ENCODE data around the gene CGB2. TPM values are rescaled to one million over a fixed set of nuclear protein-coding genes. Genes with fewer than 3 reads are reported as not detected.
"Not testable (repeated sequence)": the region's sequence is repeated elsewhere in the genome, so short reads cannot be mapped to it uniquely, and the experiment has no call there.

CGB2 gene
- total RNA-seq, 8 experiments from 2014 or later, result not detected

DNA sequence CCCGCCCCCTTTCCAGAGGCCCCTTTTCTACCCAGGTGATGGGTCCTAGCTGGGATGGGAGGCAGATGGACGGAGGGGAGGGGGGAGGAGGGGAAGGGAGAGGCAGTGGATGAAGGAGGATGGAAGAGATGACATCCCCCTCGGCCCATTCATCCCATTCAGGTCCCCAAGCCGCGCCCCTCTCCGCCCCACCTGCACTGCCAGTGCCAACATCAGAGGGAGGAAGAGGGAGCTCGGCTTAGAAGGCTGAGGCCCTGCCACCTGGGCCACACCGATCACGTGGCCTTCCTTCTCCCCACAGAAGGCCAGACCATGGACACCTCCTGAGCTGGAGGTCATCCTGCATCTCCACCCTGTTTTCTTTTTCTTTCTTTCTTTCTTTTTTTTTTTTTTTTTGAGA, 3.0 kb upstream of the CGB2 start:
- no CpG with 5 or more reads among the region's 9 CpGs for WGBS, 10 experiments
- H3K4me3 ChIP-seq; in situ Hi-C loops (cut with MboI; ENCODE audit: low pct_unique_long_range_greater_than_20kb in 2 of 9, low sequenced_read_pairs in 9 of 9, unreplicated experiment in 9 of 9); ATAC-seq (replicated peaks in 6 of 8); H3K4me1 ChIP-seq (replicated peaks in 1 of 2); H3K27ac ChIP-seq: not testable (repeated sequence)

DNA sequence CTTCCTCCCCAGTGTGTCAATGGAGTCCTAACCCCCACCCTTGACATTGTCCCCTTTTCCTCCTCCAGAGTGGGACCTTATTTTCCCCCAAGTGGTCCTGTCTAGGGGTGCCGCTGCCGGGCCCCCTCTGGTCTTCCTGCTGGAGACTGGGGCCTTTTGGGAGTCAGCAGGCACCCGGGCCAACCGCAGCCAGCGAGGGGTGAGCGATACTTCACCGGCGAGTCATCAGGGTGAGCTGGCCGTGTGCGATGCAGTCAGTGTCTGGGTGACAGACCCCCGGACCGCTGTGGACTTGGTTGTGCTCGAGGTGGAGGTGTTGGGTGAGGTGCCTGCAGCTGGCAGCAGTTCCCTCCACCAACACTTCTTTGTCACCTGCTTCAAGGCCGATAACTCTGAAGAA, 1.9 kb upstream of the CGB2 start:
- no CpG with 5 or more reads among the region's 14 CpGs for WGBS, 10 experiments
- in situ Hi-C loops (cut with MboI; ENCODE audit: low pct_unique_long_range_greater_than_20kb in 2 of 9, low sequenced_read_pairs in 9 of 9, unreplicated experiment in 9 of 9); H3K27ac ChIP-seq; ATAC-seq (replicated peaks in 6 of 8); H3K4me1 ChIP-seq (replicated peaks in 1 of 2); H3K4me3 ChIP-seq: not testable (repeated sequence)

DNA sequence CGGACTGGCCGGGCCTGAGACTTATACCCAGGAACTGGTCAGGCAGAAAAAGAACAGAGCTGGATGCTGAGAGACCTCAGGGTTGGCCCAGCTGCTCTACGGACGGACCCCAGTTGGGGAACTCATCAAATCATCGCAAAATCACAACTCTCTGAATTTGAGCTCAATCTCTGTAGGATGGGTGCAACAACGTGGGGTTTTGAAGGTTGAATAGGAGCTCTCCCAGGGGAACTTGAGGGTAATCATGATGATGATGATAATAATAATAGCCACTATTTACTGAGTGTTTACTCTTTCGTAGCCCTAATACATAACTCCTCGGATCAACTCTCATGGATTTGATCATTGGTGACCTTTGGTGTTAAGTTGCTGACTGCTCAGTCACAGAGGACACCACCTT, 1.4 kb upstream of the CGB2 start:
- H3K4me1 ChIP-seq (replicated peaks in 1 of 2); H3K4me3 ChIP-seq; H3K27ac ChIP-seq; in situ Hi-C loops (cut with MboI; ENCODE audit: low pct_unique_long_range_greater_than_20kb in 2 of 9, low sequenced_read_pairs in 9 of 9, unreplicated experiment in 9 of 9); ATAC-seq (replicated peaks in 6 of 8): not testable (repeated sequence)
- no CpG with 5 or more reads among the region's 8 CpGs for WGBS, 10 experiments

DNA sequence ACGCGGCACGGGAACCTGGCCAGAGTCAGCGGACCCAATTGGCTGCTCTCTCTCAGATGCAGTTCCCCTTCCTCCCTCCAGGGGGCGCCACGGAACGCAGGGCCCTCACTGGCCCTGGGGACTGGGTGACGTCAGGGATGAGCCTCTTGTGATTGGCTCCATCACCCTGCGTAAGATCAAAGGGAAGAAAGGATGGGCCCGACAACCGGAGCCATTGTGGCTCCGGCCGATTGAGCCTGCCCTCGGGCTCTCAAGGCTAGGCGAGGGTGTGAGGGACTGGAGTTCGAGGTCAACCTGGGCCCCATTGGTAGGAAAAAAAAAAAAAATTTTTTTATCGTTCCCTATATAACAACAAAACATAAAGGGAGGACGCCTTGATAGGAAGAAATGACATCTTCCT, 5.1 kb downstream of the CGB2 start, which contains the start of gene CGB1:
CGB1 (minus strand) TSS at position 81 of the 400 bp plus-strand sequence. CDS start 184 bp downstream, outside the sequence.
- H3K4me3 ChIP-seq; H3K4me1 ChIP-seq (replicated peaks in 1 of 2); H3K27ac ChIP-seq; in situ Hi-C loops (cut with MboI; ENCODE audit: low pct_unique_long_range_greater_than_20kb in 2 of 9, low sequenced_read_pairs in 9 of 9, unreplicated experiment in 9 of 9): not testable (repeated sequence)
- peak in 1 of 8 experiments; percentile 22 for ATAC-seq (replicated peaks in 6 of 8)
- 0 to 100% (median 40%) methylated on average over 1 to 3 of the region's 18 CpGs; no CpG with 5 or more reads in 7 of the 10 experiments for WGBS, 10 experiments

DNA sequence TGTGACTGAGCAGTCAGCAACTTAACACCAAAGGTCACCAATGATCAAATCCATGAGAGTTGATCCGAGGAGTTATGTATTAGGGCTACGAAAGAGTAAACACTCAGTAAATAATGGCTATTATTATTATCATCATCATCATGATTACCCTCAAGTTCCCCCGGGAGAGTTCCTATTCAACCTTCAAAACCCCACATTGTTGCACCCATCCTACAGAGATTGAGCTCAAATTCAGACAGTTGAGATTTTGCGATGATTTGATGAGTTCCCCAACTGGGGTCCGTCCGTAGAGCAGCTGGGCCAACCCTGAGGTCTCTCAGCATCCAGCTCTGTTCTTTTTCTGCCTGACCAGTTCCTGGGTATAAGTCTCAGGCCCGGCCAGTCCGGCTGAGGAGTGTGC, 6.4 kb downstream of the CGB2 start:
- H3K4me3 ChIP-seq; ATAC-seq (replicated peaks in 6 of 8); in situ Hi-C loops (cut with MboI; ENCODE audit: low pct_unique_long_range_greater_than_20kb in 2 of 9, low sequenced_read_pairs in 9 of 9, unreplicated experiment in 9 of 9); H3K27ac ChIP-seq; H3K4me1 ChIP-seq (replicated peaks in 1 of 2): not testable (repeated sequence)
- WGBS, 10 experiments, result 80% methylated on average over 1 of the region's 8 CpGs; no CpG with 5 or more reads in 9 of the 10 experiments

DNA sequence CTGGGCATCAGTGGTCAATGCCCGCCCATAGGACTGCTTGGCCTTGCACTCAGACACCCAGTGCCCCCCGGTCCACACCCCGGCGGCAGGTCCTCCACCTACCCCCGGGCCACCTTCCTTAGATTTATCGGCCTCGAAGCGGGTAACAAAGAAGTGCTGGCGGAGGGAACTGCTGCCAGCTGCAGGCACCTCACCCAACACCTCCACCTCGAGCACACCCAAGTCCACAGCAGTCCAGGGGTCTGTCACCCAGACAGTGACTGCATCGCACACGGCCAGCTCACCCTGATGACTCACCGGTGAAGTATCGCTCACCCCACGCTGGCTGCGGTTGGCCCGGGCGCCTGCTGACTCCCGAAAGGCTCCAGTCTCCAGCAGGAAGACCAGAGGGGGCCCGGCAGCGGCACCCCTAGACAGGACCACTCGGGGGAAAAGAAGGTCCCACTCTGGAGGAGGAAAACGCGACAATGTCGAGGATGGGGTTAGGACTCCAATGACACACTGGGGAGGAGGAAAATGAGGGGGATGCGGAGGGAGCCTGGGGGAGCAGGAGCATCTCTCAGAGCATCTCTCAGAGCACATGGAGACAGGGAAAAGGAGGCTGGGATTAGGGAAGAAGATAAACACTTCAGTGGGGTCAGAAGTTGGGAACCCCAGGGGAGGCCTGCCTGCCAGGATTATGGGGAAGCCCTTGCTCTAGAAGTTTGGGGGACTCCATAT, 7.0 kb downstream of the CGB2 start:
- 20 to 84% methylated on average over 4 to 5 of the region's 26 CpGs; no CpG with 5 or more reads in 8 of the 10 experiments for WGBS, 10 experiments
- peak in 2 of 8 experiments; percentile 78 to 94 for ATAC-seq (replicated peaks in 6 of 8)
- H3K4me1 ChIP-seq (replicated peaks in 1 of 2); H3K4me3 ChIP-seq; in situ Hi-C loops (cut with MboI; ENCODE audit: low pct_unique_long_range_greater_than_20kb in 2 of 9, low sequenced_read_pairs in 9 of 9, unreplicated experiment in 9 of 9); H3K27ac ChIP-seq: not testable (repeated sequence)

DNA sequence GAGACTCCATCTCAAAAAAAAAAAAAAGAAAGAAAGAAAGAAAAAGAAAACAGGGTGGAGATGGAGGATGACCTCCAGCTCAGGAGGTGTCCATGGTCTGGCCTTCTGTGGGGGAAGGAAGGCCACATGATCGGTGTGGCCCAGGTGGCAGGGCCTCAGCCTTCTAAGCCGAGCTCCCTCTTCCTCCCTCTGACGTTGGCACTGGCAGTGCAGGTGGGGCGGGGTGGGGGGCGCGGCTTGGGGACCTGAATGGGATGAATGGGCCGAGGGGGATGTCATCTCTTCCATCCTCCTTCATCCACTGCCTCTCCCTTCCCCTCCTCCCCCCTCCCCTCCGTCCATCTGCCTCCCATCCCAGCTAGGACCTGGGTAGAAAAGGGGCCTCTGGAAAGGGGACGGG, 8.0 kb downstream of the CGB2 start:
- in situ Hi-C loops (cut with MboI; ENCODE audit: low pct_unique_long_range_greater_than_20kb in 2 of 9, low sequenced_read_pairs in 9 of 9, unreplicated experiment in 9 of 9); H3K4me3 ChIP-seq; H3K27ac ChIP-seq; H3K4me1 ChIP-seq (replicated peaks in 1 of 2): not testable (repeated sequence)
- ATAC-seq (replicated peaks in 6 of 8), result peak in 3 of 8 experiments; percentile 11 to 23 (median 19)
- no CpG with 5 or more reads among the region's 9 CpGs for WGBS, 10 experiments

DNA sequence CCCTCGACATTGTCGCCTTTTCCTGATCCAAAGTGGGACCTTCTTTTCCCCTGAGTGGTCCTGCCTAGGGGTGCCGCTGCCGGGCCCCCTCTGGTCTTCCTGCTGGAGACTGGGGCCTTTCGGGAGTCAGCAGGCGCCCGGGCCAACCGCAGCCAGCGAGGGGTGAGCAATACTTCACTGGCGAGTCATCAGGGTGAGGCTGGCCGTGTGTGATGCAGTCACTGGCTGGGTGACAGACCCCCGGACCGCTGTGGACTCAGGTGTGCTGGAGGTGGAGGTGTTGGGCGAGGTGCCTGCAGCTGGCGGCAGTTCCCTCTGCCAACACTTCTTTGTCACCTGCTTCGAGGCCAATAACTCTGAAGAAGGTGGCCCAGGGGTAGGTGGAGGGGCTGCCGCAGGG, 10.5 kb downstream of the CGB2 start:
- Histone ChIP-seq H3K27ac (no peak overlapping the region), H3K4me1 (replicated peaks in 1 of 2) (no peaks in the 10 kb centered on the region), H3K4me3 (no peak overlapping the region)
- ATAC-seq (replicated peaks in 6 of 8), result no peak
- in situ Hi-C loops (cut with MboI; ENCODE audit: low pct_unique_long_range_greater_than_20kb in 2 of 9, low sequenced_read_pairs in 9 of 9, unreplicated experiment in 9 of 9), result no loop called here
- 35 to 100% methylated on average over 1 to 2 of the region's 17 CpGs; no CpG with 5 or more reads in 8 of the 10 experiments for WGBS, 10 experiments

DNA sequence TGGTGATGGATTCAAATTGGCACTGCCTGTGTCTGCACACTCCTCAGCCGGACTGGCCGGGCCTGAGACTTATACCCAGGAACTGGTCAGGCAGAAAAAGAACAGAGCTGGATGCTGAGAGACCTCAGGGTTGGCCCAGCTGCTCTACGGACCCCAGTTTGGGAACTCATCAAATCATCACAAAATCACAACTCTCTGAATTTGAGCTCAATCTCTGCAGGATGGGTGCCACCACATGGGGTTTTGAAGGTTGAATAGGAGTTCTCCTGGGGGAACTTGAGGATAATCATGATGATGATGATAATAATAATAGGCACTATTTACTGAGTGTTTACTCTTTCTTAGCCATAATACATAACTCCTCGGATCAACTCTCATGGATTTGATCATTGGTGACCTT, 11.0 kb downstream of the CGB2 start:
- H3K27ac ChIP-seq; H3K4me1 ChIP-seq (replicated peaks in 1 of 2); ATAC-seq (replicated peaks in 6 of 8); in situ Hi-C loops (cut with MboI; ENCODE audit: low pct_unique_long_range_greater_than_20kb in 2 of 9, low sequenced_read_pairs in 9 of 9, unreplicated experiment in 9 of 9); H3K4me3 ChIP-seq: not testable (repeated sequence)
- WGBS, 10 experiments, result 64 to 80% methylated on average over 1 of the region's 4 CpGs; no CpG with 5 or more reads in 8 of the 10 experiments

DNA sequence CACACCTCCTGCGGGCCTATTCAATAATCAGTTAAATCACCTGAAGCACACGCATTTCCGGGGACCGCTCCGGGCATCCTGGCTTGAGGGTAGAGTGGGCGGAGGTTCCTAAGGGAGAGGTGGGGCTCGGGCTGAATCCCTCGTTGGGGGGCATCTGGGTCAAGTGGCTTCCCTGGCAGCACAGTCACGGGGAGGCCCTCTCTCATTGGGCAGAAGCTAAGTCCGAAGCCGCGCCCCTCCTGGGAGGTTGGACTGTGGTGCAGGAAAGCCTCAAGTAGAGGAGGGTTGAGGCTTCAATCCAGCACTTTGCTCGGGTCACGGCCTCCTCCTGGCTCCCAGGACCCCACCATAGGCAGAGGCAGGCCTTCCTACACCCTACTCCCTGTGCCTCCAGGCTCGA, 11.9 kb downstream of the CGB2 start, which contains the start of gene CGB5:
CGB5 (plus strand) TSS at position 301 of the 400 bp plus-strand sequence. CDS start 362 bp downstream, outside the sequence.
- H3K27ac ChIP-seq; ATAC-seq (replicated peaks in 6 of 8); H3K4me1 ChIP-seq (replicated peaks in 1 of 2); in situ Hi-C loops (cut with MboI; ENCODE audit: low pct_unique_long_range_greater_than_20kb in 2 of 9, low sequenced_read_pairs in 9 of 9, unreplicated experiment in 9 of 9); H3K4me3 ChIP-seq: not testable (repeated sequence)
- no CpG with 5 or more reads among the region's 15 CpGs for WGBS, 10 experiments

DNA sequence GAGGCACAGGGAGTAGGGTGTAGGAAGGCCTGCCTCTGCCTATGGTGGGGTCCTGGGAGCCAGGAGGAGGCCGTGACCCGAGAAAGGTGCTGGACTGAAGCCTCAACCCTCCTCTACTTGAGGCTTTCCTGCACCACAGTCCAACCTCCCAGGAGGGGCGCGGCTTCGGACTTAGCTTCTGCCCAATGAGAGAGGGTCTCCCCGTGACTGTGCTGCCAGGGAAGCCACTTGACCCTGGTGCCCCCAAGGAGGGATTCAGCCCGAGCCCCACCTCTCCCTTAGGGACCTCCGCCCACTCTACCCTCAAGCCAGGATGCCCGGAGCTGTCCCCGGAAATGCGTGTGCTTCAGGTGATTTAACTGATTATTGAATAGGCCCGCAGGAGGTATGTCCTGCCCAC, 17.3 kb downstream of the CGB2 start, which contains the start of gene CGB8:
CGB8 (minus strand) TSS at position 101 of the 400 bp plus-strand sequence. CDS start 372 bp downstream, outside the sequence.
- H3K4me1 ChIP-seq (replicated peaks in 1 of 2); H3K27ac ChIP-seq; in situ Hi-C loops (cut with MboI; ENCODE audit: low pct_unique_long_range_greater_than_20kb in 2 of 9, low sequenced_read_pairs in 9 of 9, unreplicated experiment in 9 of 9); H3K4me3 ChIP-seq; ATAC-seq (replicated peaks in 6 of 8): not testable (repeated sequence)
- no CpG with 5 or more reads among the region's 12 CpGs for WGBS, 10 experiments

DNA sequence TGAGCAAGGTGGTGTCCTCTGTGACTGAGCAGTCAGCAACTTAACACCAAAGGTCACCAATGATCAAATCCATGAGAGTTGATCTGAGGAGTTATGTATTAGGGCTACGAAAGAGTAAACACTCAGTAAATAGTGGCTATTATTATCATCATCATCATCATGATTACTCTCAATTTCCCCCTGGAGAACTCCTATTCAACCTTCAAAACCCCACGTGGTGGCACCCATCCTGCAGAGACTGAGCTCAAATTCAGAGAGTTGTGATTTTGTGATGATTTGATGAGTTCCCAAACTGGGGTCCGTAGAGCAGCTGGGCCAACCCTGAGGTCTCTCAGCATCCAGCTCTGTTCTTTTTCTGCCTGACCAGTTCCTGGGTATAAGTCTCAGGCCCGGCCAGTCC, 18.1 kb downstream of the CGB2 start:
- H3K27ac ChIP-seq; H3K4me1 ChIP-seq (replicated peaks in 1 of 2); ATAC-seq (replicated peaks in 6 of 8); in situ Hi-C loops (cut with MboI; ENCODE audit: low pct_unique_long_range_greater_than_20kb in 2 of 9, low sequenced_read_pairs in 9 of 9, unreplicated experiment in 9 of 9); H3K4me3 ChIP-seq: not testable (repeated sequence)
- no CpG with 5 or more reads among the region's 4 CpGs for WGBS, 10 experiments

DNA sequence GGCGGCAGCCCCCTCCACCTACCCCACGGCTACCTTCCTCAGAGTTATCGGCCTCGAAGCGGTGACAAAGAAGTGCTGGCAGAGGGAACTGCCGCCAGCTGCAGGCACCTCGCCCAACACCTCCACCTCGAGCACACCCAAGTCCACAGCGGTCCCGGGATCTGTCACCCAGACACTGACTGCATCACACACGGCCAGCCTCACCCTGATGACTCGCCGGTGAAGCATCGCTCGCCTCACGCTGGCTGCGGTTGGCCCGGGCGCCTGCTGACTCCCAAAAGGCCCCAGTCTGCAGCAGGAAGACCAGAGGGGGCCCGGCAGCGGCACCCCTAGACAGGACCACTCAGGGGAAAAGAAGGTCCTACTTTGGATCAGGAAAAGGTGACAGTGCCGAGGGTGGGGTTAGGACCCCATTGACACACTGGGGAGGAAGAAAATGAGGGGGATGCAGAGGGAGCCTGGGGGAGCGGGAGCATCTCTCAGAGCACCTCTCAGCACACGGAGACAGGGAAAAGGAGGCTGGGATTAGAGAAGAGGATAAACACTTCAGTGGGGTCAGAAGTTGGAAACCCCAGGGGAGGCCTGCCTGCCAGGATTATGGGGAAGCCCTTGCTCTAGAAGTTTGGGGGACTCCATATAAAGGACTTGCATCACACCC, 18.8 kb downstream of the CGB2 start:
- ATAC-seq (replicated peaks in 6 of 8), result peak in 4 of 8 experiments; percentile 23 to 65 (median 38)
- 0 to 69% methylated on average over 2 to 14 of the region's 24 CpGs; no CpG with 5 or more reads in 8 of the 10 experiments for WGBS, 10 experiments
- not testable (repeated sequence) for H3K27ac ChIP-seq

More for the DNA sequence above, 18.8 kb downstream of the CGB2 start:
- H3K4me3 ChIP-seq; in situ Hi-C loops (cut with MboI; ENCODE audit: low pct_unique_long_range_greater_than_20kb in 2 of 9, low sequenced_read_pairs in 9 of 9, unreplicated experiment in 9 of 9); H3K4me1 ChIP-seq (replicated peaks in 1 of 2): not testable (repeated sequence)

All from motor neuron (in vitro differentiated cells).